GM19239 (cell line): ENCODE data around the gene NACA.
"Not testable (repeated sequence)": the region's sequence is repeated elsewhere in the genome, so short reads cannot be mapped to it uniquely, and the experiment has no call there.

ENCODE experiments used
- DNase-seq: peaks from one replicate; pipeline ENCODE4 v3.0.0; 2011; ENCODE audit warnings: low spot score; ENCODE audit not compliant: insufficient read length
- FAIRE-seq: peaks from 2 replicates; lab custom pipeline; 2011; peaks lifted over from hg19 to GRCh38; lab: Jason Lieb, UNC

The NACA gene

DNA sequence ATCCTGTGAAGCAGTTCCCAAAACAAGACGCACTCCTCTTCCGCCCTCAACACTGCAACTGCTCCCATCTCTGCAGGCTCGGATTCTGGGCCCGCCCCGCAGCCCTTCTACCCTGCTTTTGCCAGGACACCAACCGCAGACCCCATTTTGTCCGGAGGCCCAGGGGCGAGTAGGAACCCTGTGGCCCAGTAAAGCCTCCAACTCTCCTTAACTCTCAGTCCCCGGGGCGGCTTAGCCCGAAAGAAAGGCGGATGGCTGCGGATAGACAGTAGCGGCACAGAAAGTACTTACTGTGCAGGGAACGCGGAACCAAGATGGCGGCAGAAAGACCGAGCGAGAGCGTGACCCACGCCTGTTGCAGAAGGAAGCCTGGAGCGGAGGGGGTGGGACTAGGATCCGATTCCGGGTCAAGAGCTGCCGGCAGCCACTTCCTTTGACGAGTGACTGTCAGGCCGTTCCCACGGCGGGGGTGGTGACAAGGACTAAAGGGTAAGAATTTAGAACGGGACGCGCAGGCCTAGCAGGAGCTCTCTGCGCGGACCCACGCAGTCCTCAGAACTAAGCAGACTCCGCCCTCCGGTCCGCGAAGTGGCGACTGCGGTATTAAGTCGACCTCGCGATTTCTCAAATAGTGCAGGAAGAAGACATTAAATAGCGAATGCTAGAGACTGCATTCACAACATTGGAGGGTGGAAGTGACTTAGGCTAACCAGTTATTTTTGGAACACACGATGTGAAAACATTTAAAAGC, at the start of gene NACA:
Gene NACA (minus strand): TSS at position 328 of the 751 bp plus-strand sequence. CDS start 778 bp downstream, outside the sequence.
- DNase-seq, result peak; percentile 94
- peak; percentile 95 for FAIRE-seq

DNA sequence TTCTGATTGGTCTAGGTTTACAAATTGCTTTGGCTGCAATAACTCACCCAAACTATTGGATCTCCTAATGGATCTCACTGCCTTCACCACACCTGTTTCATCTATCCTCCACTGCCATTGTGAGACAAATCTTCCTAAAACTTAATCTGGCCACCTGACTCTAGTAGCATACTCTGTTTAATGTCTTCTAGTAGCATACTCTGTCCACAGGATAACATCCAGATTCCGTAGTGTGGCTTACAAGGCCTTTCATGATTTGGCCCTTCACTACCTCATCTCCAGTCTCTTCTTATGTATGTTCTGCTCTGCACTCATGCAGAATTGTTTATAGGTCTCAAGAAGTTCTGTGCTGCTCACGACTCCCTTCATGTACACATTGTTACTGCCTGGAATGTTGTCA, 48.0 kb upstream of the NACA start:
- FAIRE-seq (no peak), DNase-seq (no peak)

DNA sequence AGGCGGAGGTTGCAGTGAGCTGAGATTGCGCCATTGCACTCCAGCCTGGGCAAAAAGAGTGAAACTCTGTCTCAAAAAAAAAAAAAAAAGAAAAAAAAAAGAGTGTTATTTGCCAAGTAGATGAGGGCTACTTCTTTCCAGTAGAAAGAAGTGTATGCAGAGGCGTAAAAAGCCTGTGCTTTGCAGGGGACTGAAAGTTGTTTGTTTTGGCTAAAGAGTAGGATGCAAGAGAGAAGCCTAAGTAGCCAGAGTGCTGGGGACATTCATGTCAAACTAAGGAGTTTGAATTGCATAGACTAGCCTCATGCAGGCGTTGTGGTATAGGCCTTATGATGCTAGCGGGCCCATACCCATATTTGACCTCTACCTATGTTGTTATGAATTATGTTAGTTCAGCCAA, 47.5 kb upstream of the NACA start:
- DNase-seq (no peak), FAIRE-seq (no peak)

DNA sequence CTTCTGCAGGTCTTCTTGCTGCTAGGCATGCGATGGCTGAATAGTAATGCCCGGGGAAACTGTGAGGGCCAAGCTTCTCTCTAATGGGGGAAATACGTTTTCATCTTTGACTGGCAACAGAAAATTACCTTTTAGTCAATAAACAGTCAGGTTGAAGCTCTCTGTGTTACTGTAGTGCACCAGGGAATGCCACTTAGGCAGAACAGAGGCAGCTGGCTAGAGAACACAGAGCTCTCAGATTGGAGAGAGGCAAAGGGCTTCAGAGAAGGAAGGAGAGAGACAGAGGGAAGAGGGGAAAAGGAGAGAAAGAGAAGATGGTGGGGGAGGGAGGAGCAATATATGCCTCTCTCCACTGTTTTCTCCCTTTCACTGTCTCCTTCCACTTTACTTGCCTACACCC, 44.8 kb upstream of the NACA start:
- no peak for DNase-seq
- FAIRE-seq, result no peak

DNA sequence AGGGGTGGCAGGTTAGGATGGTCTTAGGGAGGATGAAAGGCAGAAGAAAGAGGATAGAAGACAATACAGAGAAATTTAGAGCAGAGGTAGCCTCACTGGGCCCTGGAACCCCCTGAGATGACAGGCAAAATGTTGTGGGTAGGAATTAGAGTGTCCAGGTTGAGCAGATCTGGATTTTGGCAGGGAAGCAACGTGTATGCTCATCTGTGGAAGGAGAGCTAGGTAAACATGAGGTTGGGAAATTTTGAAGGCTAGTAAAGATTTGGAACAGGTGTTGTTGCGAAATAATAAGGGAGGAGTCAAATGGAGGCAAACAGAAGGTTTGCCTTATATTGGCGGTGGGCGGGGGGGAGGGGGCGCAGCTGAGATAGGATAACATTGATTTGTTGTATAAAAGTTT, 43.3 kb upstream of the NACA start:
- DNase-seq, result no peak
- FAIRE-seq, result no peak

DNA sequence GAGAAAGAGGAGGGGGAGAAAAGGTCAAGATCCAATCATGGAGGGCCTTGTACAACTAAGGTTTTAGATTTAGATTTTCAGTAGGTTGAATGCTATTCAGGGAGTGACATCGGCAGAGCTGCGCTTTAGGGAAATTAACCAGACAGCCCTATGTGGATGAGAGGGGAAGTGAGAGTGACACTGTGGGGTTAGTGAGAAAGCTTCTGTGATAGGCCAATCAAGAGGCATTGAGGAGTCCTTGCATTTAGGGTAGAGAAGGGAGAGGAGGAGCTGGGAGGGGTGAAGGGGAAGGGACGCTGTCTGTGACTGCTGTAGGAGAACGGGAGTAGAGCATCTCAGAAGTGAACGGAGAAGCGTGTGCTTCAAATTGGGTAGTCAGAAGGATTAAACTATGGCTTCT, 41.4 kb upstream of the NACA start:
- DNase-seq (no peak), FAIRE-seq (peak; percentile 96)

DNA sequence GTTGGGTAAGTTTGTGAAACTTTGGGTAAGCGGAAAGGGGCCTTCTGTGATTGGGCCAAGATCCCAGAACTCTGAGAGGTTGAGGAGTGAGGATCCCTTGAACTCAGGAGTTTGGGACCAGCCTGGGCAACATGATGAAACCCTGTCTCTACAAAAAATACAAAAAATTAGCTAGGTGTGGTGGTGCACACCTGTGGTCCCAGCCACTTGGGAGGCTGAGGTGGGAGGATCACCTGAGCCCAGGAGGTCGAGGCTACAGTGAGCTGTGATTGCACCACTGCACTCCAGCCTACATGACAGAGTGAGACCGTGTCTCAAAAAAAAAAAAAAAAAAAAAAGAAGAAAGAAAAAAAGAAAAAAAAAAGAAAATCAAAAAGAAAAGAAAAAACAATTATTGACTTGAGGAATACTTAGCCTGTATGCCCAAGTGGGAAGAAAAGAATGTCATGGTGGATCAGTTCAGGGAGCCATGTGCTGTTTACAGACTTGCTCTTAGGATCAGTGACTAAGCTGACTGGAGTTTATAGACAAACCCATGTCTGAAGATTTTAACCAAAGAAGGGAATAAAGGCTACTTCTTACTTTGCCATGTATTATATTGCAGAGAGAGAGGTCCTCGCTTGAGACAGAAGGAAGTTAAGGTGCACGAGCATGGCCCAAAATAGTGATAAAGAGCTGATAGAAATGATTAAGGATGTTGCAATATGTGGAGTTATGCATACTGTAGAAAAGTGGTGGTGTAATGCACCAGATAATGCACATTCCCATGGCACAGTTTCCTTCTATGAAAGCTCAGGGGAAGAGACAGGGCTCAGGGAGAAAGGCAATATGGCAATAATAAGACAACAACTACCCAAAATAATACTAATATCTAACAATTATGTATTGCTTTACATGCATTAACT, 38.9 kb upstream of the NACA start:
- FAIRE-seq (no peak), DNase-seq (no peak)

DNA sequence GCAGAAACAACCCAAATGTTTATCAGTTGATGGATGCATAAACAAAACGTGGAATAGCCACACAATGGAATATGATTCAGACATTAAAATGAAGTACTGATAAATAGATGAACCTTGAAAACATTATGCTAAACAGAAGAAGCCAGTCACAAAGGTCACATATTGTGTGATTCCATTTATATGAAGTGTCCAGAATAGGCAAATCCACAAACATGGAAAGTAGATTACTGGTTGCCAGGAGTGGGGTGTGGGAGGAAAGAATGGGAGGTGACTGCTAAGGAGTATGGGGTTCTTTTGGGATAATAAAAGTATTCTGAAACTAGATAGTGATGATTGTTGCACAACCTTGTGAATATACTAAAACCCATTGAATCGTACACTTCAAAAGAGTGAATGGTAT, 36.7 kb upstream of the NACA start:
- DNase-seq (no peak), FAIRE-seq (no peak)

DNA sequence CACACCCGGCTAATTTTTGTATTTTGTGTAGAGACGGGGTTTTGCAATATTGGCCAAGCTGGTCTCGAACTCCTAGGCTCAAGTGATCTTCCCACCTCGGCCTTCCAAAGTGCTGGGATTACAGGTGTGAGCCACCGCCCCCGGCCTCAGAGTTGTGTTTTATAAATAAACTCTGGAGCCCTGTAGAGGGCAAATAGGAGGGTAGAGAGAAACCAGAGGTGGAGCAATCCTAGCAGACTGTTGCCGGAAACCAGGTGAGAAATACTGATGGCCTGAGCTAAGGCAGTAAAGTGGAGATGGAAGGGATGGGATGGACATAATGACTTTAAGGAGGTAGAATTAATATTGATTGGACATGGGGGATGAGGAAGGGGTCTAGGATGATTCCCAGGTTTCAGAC, 35.4 kb upstream of the NACA start:
- FAIRE-seq, result no peak

DNA sequence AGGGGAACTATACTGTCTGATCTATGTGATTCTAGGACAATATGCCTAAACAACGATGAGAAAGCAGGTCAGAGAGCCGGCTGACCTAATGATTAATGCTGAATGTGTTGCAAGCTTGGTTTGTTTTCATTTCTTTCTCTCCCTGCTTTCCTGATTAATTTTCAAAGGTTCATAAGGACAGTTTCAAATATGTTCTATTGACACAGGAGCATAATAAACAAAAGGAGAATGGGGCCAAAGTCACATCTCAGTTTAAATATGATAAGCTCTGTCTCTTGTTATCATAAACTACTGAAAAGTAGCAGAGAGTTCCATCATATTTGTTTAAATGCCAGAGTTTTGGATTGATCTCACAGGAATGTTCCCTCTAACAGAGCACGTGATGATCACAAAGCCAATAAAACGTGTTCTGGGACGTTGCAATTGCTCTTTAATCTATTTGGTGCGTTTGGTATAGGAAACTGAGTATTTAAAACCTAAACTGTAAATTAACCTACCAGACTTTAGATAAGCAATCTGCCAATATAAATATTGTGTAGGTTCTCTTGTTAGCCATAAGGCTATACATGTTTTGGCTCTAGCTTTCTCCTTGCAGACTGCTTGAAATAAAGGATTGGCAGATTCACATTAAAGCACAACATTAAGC, 34.3 kb upstream of the NACA start:
- no peak for FAIRE-seq
- DNase-seq, result no peak

More for the DNA sequence above, 35.4 kb upstream of the NACA start:
- no peak for DNase-seq

DNA sequence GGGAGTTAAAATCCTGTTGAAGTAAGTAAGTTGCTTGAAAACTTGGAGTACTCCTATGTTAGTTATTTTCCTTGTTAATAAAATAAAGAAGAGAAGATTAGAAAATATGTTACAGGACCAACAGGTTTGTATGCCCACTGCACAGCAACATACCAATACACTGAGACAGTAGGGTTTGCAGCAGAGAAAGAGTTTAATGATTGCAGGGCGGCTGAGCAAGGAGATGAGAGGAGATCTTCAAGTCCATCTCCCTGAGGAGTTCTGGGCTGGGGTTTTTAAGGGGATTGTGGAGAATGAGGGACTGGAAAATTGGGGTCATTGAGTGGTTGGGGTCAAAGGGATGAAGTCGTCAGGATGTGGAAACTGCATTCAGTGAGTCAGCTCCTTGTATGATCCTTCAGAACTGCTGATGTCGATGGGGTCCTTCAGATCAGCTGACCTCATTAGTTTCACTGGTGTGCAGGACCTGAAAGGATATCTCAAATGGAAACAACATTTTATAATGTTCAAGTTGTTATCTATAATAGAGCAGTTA, 33.7 kb upstream of the NACA start:
- FAIRE-seq (no peak), DNase-seq (no peak)

DNA sequence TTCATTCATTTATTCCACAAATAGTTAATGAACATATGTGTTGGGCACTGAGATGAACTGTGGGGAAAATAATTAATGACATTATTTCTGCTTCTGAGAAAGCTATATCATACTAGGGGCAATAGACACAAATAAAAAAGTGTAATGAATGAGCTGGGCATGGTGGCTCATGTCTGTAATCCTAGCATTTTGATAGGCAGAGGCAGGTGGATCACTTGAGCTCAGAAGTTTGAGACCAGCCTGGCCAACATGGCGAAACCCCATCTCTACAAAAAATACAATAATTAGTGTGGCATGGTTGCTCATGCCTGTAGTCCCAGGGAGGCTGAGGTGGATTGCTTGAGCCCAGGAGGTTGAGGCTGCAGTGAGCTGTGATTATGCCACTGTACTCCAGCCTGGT, 32.9 kb upstream of the NACA start:
- not testable (repeated sequence) for DNase-seq, FAIRE-seq

DNA sequence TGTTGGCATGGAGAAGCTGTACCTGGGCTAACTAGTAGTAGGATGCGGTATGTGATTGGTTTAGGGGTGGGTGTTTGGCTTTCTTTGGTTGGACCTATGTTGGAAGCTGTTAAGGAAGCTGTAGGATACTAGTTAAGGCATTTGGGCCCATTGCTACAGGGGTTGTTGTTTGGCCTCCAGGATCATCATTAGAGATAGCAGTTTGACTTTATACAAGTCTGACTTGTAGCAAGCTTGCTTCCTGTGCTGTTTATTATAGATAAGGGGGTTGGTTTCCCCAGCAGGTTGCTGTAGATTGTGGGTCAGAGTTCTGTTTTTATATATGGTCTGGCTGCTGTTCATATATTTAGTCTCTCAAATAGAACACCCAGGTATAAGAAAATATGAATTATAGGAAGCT, 28.5 kb upstream of the NACA start:
- FAIRE-seq, result no peak
- DNase-seq, result no peak

DNA sequence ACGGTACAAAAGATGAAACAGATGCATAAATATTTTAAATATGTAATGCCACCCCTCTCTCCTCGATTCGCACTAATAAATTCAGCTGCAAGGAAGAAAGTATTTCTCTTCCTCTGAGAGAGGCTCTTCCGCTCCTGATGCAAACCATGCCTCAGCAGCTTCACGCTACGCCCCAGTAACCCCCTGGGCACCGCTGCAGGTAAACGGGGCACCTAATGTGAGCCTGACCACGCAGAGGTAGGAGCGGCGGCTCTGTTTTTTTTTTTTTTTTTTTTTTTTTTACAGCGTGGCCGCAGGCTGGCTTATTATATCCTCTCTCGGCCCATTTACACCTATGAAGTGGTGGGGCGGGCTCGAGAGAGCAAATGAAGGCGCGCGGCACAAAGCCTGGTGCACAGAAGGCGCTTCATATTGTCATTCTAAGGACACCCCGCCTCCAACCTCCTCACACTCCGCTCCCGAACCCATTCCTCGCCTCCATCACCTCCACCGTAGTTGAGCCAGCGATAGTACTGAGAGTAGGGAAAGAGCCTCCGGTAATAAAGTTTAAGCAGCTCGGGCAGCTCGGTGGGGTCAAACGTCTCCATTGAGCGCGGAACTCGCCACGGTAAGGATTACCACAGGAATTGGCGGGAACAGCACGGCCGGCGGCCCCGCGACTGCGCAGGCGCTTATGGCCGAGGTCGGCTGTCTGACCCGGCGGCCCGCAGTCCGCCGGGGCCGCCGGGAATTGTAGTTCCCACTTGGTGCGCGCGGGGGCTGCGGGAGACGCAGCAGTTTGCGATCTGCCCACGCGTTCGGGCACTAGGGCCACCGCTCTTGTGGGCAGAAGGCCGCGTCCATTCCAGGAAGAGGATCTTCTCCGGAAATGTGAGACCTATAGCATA, 26.9 kb upstream of the NACA start, which contains the start of gene PRIM1:
Gene PRIM1 (minus strand): TSS at position 612 of the 887 bp plus-strand sequence. CDS start 25 bp downstream, at position 587.
- DNase-seq (peak; percentile 79), FAIRE-seq (peak; percentile 81)

DNA sequence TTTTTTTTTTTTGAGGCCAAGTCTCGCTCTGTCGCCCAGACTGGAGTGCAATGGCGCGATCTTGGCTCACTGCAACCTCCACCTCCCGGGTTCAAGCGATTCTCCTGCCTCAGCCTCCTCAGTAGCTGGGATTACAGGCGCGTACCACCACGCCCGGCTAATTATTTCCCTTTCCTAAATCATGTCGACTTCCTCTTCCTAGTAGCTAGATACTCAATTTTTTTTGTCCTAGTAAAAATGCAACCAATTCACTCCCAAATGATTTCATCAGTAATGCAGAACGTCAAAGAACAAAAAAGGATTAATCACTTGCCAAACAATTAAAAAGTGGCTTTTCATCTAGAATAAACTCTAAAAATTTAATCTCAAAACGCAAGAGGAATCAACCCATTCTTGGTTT, 25.5 kb upstream of the NACA start:
- FAIRE-seq, DNase-seq: not testable (repeated sequence)

DNA sequence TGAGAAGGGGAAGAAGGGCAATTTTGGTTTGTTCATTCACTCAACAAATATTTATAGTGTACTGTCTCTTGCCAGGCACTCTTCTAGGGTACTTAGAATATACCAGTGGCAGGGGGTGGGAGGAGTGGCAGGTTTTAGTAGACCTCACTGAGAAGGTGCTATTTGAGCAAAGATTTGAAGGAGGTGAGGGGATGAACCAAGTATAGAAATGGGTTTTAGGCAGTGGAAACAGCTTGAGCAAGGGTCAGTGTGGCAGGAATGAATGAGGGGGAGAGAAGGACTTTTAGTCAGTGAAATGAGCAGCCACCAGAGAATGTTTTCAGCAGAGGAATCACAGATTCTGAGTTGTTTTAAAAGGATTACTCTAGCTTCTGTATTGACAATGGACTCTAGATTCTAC, 24.8 kb upstream of the NACA start:
- DNase-seq (no peak), FAIRE-seq (no peak)

DNA sequence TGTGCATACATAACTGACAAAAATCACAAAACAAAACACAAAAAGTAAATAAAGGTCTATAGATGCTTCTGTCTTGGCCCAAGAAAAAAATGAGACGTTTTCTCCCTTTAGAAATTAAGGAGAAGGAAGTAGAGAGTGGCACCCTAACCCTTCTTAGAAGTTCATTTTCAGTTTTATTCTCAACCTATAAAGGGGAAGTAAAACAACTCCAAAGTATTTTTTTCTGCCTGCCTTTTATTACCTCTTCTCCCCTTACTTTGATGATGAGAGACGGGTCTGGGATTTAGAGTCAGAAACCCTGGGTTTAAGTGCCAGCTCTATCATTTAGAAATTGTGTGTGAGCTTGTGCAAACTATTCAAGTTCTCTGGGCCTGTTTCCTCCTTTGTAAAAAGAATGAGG, 24.3 kb upstream of the NACA start:
- FAIRE-seq, result peak; percentile 69
- no peak for DNase-seq

DNA sequence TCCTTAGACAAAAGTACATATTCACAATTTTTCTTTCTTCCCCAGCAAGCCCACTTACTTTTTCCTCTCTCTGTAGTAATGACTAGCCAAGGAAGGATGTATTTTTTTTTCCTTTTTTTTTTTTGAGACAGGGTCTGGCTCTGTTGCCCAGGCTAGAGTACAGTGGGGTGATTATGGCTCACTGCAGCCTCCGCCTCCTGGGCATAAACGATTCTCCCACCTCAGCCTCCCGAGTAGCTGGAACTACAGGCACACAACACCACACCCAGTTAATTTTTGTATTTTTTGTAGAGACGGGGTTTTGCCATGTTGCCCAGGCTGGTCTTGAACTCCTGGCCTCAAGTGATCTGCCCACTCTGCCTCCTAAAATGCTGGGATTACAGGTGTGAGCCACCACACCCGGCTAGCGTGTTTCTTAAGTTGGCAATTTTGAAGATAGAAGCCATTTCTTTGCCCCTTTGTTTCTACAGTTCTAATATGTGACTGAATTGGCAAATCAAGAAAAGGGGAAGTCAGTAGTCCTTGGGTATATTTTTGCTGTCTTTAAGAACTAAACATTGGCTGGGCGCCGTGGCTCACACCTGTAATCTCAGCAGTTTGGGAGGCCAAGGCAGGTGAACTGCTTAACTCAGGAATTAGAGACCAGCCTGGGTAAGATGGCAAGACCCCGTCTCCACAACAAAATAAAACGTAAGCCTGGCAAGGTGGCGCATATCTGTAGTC, 3.2 kb upstream of the NACA start:
- no peak for DNase-seq
- FAIRE-seq, result no peak

DNA sequence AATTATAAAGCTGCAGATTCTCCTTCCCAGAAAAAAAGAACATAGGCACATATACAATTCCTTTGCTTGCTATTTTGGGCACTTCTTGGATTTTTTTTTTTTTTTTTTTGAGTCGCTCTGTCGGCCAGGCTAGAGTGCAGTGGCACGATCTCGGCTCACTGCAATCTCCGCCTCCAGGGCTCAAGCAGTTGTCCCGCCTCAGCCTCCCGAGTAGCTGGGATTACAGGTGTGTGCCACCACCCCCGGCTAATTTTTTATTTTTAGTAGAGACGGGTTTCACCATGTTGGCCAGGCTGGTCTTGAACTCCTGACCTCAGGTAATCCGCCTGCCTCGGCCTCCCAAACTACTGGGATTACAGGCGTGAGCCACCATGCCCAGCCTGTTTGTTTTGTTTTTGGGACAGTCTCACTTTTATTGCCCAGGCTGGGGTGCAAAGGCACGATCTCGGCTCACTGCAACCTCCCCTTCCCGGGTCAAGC, 1.1 kb upstream of the NACA start:
- DNase-seq, FAIRE-seq: not testable (repeated sequence)
